HPDE6-E6E7 (cell line): Measurements from ENCODE around the gene MAEL.
"Not testable (repeated sequence)": the region's sequence is repeated elsewhere in the genome, so short reads cannot be mapped to it uniquely, and the experiment has no call there.

ENCODE experiments used
- DNase-seq: peaks from one replicate; pipeline ENCODE4 v3.0.0; 2011; ENCODE audit warnings: missing footprints; ENCODE audit errors: extremely low spot score

Gene MAEL

DNA sequence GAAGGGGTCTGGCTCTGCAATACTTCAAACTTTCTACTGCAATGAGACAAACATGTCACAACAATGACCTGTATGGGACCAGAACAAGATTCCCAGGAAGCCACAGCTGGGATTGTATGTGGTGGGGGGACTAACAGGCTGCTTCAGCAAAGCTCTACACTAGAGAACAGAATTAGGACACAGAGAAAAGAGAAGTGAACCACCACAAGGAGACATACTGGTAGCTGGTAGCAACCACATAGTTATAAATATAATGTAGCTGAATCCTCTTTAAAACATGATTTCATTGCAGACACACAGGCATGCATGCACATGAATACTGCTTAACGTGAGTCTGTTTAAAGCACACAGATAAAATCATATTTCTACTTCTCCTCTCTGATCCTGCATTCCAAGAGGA, 10.3 kb upstream of the MAEL start:
- DNase-seq: no peak

DNA sequence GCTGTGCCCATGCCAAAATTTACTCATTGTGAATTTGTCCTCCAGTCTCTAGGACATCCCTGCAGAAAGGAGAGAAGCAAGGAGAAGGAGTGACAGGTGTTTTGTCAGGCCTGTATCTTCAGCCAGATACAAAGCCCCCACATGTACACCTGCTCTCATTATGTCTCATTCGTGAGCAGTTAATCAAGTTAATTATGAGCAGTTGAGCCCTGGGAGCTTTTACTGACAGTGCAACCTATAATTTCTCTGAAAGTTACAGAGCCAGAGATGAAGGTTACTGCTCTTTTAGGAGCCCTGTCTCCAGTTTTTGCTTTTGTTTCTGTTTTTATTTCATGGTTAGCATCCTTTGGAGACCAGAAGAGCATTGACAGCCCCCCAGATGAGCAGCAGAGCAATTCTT, 8.7 kb upstream of the MAEL start:
- DNase-seq: no peak

DNA sequence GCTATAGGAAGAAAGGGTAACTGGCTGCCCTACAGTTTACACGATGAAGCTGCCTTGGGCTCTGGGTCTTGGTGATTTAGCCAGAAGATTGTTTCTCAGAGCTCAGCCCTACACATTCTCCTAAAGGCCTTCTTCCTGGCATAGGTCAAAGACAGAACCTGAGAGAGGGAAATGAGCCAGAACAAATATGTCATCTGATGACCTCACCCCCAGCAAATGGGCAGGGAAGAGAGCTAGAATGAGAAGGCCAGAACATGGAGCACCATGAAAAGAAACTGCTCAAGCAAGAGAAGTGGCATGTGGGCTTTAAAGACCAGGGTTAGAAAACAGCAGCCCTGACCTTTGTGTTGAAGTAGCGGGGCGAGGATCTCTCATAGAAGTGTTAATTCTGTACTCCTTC, 8.3 kb upstream of the MAEL start:
- no peak for DNase-seq

DNA sequence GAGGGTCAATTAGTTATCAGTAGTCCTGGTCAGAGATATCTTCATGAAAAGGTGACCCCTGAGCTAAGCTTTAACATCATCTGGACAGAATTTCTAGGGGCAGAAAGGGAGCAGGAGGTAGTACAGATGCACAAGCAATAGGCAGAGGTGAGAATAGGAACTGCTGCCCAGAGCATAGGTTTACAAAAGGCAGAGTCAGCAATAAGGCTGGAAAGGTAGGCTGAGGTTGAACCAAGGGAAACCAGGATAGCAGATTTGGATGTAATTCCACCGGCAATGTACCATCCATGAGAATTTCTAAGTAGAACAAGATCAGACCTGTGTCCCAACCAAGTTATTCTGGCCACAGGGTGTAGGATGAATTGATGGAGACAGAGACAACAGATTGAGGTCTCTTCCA, 7.5 kb upstream of the MAEL start:
- DNase-seq: no peak

DNA sequence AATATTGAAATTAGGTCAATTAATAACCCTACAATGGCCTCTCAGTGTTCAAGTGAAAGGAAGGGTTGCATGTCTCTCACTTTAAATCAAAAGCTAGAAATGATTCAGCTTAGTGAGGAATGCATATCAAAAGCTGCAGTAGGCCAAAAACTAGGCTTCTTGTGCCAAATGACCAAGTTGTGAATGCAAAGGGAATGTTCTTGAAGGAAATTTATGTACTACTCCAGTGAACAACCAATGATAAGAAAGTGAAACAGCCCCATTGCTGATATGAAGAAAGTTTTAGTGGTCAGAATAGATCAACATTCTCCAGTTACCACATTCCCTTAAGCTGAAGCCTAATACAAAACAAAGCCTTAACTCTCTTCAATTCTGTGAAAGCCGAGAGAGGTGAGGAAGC, 10.0 kb downstream of the MAEL start:
- DNase-seq: no peak

DNA sequence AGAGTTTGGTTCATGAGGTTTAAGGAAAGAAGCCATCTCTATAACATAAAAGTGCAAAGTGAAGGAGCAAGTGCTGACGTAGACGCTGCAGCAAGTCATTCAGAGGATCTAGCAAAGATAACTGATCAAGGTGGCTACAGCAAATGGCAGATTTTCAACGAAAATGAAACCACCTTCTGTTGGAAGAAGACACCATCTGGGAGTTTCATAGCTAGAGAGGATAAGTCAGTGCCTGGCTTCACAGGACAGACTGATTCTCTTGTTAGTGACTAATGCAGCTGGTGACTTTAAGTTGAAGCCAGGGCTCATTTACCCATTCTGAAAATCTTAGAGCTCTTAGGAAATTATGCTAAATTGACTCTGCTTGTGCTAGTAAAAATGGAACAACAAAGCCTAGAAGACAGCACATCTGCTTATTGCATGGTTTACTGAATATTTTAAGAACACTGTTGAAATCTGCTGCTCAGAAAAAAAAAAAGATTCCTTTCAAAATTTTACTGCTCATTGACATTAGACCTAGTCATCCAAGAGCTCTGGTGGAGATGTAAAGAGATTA, 10.5 kb downstream of the MAEL start:
- no peak for DNase-seq

DNA sequence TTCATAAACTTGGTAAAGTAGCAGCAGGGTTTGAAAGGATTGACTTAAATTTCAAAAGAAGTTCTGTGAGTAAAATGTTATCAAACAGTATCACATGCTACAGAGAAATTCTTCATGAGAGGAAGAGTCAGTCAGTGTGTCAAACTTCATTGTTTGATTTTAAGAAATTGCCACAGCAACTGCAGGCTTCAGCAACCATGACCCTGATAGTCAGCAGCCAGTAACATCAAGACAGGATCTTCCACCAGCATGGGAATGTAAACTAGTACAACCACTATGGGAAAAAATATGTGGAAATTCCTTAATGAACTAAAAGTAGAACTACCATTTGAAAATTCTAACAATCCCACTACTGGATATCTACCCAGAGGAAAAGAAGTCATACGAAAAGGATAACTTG, 11.5 kb downstream of the MAEL start:
- DNase-seq: no peak

DNA sequence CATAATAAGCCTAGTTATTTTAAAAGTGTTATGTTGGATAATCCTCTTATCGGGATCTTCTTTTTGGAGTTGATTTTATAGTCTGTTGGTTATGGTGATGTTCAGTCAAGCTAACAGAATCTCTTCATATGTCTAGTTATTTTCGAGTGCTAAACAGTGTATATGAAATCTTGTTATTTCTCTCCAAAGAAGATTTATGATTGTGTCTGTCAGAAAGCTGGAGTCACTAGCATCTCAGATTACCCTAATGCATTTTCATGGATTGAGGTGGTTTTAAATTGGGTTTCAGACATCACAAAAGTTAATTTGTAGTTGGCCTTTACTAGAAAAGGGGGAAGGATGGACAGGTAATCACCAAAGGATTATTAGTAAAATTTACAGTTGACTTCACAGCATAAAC, 13.3 kb downstream of the MAEL start:
- no peak for DNase-seq

DNA sequence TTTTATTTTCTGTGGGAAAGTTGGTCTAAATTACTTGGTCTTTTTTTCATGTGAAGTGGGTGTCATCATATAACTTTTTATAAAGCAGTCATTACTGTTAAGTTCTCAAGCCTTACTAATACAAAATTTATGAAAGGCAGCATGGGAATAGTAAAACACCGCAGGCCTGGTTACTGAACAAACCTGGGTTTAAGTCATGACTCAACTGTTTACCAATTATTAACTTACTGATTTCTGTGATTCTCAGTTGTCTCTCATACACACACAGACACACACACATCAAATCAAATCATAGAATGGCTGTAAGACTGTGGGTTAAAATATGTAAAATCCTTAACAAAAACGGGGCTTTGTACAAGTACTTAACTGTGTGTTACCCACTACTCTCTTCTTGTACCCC, 14.6 kb downstream of the MAEL start:
- DNase-seq: no peak

DNA sequence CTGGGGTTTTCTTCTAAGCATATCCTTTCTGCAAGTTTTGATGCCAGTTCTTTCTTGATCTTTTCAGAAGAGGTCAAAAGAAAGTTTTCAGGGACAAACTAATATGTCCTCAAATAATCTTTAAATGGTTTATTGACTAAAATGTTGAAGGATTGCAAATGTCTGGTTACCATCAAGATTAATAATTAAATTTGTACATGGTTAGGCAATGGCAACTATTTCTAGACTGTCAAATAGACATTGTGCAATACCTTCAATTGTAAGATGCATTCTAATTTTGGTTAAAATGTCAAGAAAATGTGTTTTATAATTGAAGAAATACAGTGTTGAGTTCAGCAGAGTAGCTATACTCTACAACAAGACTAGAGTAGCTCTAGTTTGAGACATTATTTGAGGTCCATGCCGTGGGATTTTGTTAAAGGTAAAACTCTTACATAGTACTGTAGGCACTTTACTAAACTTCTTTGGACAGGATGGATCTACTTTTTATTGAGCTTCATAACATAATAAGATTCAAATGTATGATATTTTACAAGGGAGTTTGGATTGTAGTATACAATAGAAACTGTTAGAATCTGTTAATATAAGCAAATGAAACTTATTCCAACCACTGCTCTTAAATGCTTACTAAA, 22.6 kb downstream of the MAEL start:
- DNase-seq: no peak

DNA sequence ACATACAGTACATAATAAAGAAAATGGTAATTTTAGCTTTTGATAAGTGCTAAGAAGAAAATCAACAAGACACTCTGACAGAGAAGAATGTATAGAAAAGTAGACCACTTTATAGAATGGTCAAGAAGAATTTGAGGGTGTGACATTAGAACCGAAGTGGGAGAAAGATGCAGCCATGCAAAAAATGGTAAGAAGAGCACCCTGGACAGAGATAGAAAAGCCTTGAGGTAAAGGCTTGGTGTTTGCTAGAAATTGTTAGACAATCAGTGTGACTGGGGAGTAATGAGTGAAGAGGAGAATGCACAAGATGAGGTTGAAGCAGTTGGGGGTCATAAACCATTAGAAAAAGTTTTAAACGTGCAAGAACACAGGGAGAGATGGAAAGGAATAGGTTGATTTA, 23.5 kb downstream of the MAEL start:
- no peak for DNase-seq

DNA sequence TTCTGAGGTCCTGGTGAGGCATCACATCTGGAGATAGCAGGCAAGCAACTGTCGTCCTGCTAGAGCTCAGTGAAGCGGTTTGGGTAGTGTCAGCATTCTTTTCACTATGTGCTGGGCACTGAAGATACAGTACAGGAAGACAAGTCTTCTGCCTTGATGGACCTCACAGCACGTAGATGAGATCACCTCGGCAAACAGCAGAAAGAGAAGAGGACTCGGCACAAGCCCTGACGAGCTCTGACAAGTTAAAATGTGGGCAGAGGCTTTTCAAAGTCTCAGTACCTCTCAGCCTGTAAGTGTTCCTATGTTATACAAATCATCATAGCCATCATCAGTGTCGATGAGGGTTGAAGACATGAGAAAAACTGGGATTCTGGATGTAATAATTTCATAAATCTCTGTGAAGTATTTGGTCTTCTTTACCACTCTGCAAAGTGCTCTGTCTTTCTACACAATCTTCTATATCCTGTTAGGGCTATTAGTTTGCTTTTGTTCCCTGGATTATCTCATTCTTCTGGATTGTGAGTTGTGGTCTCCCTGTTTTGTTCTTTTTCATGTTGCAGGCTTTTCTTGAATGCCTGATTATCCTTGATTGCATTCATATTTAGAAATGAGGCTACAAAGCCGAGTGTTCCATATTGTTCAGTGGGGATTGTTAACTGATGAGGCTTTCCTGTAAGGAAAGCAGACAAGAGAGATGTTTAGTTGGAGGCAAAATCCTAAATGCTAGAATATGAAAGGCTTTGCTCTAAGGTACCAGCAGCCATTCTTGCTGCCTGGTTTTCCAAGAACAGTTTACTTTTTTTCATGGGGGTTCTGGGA, 24.2 kb downstream of the MAEL start:
- no peak for DNase-seq

DNA sequence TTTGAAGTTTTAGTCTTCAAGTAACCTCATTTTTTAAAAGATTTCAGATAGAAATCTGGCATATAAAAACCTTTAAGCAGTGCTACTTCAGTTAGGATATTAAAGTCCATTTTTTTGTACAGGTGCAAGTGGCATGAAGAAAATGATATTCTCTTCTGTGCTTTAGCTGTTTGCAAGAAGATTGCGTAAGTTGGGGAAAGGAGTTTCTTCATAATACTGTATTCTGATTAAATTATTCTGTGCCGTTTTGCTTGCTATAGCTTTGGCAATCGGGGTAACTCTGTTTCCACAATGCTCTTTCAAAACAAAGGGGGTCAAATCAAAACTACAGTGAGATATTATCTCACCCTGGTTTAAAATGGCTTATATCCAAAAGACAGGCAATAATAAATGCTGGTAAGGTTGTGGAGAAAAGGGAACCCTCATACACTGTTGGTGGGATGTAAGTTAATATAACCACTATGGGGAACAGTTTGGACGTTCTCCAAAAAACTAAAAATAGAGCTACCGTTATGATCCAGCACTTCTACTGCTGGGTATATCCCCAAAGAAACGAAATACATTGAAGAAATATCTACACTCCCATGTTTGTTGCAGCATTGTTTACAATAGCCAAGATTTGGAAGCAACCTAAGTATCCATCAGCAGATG, 27.1 kb downstream of the MAEL start:
- DNase-seq: no peak

DNA sequence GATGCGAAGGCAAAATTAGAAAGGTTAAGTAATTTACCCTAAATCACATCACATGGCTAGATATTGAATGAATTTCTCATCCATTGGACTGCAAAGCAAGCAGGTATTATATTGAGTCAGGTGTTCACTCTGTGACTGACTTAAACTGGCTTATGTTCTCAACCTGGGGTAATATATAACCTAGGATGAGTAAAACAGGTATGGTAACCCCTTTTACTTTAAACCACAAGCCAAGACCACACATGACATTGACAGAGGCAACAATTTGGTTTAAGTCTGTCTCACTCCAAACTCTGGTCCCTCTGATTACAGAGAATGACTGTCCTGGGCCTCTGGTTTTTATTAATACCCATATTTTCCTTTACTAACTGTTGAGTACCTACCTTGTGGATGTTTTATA, 33.3 kb downstream of the MAEL start:
- DNase-seq: no peak

DNA sequence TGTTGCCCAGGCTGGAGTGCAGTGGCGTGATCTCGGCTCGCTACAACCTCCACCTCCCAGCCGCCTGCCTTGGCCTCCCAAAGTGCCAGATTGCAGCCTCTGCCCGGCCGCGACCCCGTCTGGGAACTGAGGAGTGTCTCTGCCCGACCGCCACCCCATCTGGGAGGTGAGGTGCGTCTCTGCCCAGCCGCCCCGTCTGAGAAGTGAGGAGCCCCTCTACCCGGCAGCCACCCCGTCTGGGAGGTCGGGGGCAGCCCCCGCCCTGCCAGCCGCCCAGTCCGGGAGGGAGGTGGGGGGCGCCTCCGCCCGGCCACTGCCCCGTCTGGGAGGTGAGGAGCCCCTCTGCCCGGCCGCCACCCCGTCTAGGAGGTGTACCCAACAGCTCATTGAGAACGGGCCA, 40.5 kb downstream of the MAEL start:
- not testable (repeated sequence) for DNase-seq

DNA sequence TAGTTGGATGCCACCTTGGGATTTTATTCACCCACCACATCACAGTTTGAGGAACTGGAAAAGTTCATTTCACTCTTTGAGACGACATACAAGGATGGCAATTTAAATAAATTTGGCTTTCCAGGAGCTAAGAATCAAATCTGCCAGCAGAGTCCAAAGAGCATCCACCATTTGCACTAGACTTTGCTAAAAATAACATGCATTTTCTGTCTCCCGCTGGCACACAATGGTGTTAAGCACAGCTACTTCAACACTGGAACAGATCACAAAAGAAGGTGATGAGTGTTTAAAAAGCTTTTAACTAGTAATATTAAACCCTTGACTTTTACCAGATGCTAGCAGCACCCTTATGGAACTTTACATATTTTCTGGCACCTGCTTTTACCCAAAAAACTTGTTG, 44.6 kb downstream of the MAEL start:
- no peak for DNase-seq

DNA sequence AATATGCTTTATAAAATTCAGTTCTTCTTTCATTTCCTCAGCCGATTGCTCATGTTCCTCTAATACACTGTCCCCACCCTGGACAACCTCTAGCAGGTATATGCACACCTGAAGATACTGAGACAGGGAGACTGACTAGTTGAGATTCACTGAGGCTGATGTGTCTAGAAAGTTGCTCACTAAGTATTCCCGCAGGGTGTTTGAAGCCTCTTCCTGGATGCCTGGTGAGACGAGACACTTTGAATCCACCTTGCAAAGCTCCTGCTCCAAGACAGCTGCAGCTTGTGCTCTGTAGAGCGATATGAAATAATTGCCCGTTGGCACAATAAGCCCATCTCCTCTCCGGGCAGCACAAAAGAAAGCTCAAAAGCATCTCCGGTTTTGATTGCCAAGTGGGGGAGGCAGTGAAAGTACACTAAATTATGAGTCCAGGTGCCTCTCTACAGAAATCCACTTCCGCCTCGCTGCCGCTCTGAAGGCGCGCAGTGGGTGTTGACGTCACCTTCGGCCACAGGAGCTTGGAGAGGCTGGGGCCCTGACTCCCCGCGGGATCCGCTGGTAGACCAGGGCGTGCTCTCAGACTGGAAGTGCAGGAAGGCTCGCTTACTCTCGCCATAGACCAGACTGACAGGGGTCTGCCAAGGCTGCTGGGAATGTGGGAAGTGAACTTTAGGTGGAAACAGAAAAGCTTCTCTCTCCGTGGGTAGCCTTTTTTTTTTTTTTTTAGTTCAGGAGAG, 54.8 kb downstream of the MAEL start:
- no peak for DNase-seq

DNA sequence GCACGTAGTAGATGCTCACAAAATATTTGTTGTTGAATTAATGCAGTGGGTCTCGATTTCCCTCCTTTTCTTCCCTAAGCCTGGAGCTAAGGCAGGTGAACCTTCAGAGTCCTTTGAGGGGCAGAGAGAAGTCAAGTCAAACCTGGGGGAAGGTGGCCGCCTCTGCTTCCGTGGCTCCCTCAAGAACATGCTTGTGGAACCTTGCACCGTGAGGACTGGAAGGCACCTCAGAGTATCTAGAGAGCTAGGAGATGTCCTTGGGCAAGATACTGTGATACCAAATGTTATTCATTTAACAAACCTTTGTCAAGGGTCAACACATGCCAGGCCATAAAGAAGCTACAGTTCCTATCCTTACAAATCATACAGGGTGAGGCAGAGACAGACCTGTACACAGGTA, 62.8 kb downstream of the MAEL start:
- no peak for DNase-seq

DNA sequence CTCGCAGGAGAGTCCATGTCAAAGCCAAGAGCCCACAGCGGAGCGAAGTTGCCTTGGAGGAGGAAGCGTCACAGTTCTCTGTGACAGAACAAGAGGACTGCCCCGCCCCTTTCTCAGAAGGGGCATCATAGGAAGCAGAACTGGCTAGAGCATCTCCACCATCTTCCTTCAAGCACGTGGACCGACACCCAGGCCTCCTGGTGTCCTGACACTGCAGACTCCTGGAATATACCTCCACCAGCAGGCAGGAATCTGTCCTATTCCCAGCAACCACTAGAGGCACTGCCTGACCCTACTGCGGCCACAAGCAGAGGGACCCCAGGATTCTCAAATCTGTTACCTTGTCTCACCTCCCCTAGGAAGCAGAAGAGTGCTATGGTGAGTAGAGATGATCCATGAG, 63.3 kb downstream of the MAEL start:
- no peak for DNase-seq

DNA sequence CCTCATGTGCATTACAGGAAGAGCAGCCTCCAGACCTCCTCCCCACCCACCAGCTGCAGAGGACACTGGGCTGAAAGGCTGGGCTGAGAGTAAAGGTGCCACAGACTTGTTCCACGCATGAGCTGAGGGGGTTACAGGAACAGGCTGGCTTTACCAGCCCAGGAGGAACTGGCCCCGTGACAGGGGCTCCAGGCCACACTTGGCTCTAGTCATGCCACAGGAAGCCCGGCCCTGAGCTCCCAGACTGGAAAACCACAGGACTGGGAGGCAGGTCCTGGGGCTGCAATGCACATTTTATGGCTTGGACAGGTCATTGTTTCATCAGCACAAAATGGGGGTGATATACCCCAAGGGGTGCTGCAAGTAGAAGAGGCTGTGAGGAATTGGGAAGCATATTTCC, 65.5 kb downstream of the MAEL start:
- no peak for DNase-seq

DNA sequence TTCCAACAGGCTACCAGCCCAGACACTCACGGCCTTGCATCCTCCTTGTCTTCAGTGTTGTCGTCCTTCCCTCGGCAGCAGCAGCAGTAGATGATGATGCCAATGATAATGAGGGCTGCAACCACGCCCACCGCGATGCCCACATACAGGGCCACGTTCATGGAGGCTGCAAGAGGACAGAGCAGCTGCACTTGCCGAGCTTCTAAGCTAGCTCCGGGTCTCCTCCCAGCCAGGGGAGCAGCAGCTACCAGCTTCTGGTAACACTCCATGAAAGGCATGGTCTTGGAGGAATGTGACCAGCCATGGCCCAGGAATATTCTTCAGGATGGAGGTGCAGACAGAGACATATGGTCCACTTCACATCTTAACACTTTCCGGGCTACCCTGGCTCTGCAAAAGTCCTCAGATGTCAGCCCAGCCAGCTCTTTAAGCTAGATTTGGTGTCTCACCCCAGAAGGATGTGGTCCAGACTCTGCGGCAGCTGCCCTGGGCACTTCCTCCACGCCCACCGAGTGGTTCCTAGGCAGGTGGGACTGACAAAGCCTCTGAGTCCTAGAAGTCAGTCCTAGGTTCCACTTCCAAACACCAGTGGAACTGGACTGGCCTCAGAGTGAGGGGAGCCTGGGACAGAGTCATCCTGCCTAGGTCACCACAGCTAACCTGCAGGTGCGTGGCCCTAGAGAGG, 66.0 kb downstream of the MAEL start:
- no peak for DNase-seq
